Stimulated activated CD8-positive, alpha-beta memory T cell treated with anti-CD3 and anti-CD28 coated beads, Interleukin-2, amount 100 ng/mL, for 1 hour (primary cell): ENCODE data around the gene GPC6.

ENCODE experiments used
- DNase-seq, 2 donors: peaks; one replicate each; pipeline ENCODE4 v3.0.0-alpha.2; 2020; ENCODE audit warnings: low read depth in 2 of 2

GPC6 gene

DNA sequence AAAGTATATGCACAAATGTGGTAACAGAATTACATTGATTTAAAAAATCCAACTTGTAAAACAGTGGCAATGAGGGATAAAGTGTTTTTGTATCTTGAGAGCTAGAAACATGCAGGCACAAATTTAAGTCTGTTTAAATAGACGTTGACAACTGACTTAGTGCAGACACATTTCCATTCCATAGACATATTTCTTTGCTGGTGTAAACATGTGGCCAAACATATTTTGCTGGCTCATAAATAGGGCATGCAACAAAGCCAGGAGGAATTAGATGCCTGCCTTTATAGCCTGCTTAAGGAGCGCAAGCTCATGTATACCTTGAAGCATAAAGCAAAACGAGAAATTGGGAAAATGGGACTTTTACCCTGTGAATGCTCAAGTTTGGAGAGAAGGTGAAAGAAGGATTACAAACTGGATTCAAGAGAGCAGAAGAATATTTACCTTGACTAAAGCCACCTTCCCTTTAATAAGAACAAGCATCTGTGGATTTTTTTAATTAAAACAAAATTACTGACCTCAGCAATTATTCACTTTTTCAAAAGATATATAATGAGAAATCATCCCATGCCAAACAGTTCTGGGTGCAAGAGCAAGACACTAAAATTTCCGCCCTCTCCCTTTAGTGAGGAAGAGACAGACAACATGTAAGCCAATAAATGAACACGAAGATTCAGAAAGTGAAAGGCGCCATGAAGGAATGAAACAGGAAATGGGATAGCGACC is 1181.9 kb downstream of the GPC6 start:
- DNase-seq: no peak

DNA sequence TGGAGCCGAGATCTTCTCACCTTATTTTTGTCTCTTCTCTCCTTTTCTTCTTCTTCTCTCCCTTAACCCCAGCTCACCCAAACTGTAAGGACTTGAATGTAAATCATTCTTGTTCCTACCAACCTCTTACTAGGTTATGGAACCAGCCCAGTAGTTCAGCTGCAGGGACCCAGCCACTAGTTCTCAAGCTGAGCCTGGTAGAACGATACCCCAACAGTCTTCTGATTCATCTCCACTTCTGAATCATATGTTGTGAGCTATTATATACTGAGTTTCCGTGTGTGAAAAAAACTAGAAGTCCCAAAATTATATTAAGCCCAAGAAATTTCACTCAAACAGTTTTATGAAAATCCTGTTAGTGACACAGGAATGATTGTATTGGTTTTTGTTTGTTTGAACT is 1185.1 kb downstream of the GPC6 start:
- DNase-seq: no peak

DNA sequence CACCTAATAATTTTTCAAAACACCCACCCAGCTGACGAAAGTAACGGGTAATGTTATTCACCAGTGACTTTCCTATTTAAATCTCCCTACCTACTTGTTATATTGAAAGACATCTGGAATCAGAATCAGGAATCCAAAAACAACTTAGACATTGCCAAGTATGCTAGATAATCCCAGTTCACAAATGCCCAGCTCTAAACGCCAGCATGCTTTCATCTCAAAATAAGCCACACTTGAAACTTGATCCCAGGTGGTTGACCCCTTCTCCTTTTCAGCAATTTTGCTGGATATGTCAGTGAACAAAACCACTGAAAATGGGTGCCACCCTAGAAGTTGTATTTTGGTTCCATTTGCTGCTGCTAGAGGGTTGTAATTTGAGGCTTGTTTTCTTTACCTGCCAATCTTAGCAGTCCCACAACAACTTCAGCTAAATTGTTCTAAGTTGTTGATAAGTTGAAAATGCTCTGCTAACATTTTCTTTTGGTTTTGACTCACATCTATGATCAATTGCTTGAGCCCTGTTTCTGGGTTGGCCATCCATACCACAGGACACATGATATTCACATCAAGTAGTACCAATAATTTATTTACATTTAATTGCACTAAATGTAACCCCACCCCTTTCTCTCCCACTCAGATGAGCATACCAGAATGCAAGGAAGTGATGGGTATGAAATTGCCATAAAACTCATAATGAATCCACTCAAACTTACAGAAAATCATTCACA is 1186.4 kb downstream of the GPC6 start:
- no peak for DNase-seq

DNA sequence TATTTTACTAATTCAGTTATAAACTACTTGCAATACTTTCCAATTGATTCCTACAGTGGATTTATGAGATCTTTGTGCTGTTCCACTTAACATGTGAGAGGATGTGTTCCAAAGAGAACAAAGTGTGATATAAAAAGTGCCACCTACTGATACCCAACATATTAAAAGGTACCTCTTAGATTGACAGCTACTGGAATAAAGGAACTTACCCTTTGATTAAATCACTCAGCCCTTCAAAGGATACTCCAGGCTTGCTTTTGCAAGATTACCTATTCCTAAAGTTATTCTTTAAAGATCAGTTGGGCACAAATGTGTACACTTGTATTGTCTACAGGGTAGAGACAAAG is 1187.0 kb downstream of the GPC6 start:
- DNase-seq: no peak

DNA sequence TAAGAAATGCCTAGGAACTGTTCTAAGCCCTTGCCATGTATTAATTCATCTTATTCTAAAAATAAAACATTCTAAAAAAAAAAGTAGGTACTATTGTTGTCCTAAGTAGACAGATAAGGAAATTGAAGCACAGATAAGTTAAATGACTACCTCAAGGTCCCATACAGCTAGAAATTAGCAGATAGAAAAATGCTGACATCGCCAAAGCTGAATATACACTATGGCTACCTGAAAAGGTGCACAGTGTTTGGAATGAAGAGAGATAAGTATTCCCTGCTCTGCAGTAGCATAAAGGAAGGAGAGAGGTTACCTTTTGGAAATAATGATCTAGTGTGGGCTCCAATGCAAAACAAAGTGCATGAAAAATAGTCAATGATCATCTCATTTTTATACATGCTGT is 1187.5 kb downstream of the GPC6 start:
- no peak for DNase-seq

DNA sequence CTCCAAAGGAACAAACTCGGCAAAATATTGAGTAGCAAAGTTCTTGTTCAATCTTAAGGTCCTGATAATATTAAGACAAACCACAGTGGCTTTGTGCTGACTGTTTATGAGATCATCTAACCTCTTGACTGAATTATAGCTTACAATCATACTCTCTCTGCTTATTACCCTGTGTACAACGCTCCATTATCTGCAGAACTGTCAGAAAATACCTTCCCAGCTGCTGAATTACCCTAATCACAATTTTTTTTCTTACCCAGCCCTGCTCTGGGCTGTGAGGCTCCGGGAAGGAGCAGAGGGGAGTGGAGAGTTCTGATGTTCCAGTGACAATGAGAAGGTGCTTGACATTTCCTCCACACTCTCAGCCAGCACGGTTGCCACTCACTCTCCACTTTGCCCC is 1188.1 kb downstream of the GPC6 start:
- no peak for DNase-seq

DNA sequence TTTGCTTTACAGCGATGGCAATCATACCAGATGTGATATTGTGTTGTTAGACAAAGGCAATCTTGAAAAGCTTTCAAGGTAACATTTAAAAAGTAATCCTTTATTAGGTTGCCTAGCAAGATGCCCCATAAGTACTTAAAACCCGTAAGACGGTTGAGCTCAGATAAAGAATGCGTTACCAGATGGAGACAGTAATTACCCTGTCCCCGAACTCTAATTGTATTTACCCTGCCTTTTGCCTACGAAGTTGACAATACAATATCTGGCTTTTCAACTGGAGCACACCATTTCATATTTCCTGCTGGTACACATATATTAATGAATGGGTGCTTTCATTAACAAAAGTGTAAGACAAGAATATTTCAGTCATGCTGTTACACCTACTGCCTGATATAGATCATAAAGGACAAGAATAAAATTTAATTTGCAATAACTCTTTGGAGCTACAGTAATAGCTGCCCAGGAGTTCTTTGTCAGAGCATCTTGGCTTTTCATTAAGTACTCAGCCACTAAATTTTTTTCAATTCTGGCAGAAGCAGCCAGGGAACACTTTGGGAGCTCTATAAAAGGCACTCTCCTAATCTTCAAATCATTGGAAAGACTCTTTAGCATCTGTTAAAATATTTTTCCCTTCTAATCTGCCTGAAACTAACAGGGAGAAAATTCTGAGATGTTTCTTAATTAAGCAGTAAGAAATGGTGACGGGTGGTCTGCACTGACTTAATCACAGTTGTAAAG is 1189.1 kb downstream of the GPC6 start:
- no peak for DNase-seq

DNA sequence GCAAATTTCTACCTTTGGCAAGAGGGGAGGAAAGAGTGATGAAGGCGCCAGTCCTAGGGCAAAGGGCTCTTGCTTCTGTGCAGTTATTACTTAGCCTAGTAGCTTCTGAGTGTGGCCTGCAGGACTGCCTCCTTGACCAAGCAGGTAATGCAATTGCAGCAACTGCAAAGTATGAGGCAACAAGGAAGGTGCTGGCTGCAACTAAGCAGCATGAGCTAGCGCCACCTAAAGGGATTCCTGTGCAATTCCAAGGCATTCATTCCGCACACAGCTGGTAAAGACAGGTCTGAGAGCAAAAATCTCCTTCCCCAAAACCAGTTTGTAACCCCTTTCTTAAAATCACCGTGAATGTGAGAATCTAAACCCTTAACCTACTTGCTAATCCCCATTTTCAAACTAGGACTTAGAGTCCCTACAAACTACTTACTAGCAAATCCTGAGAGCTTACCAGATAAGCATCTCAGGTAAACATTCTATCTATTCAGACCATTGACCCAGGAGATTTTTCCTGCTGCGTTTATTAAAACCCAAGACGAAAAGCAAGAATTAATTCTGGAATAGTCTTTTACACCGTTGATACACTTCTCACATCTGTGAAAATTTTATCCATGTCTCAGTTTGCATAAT is 1190.0 kb downstream of the GPC6 start:
- DNase-seq: no peak

DNA sequence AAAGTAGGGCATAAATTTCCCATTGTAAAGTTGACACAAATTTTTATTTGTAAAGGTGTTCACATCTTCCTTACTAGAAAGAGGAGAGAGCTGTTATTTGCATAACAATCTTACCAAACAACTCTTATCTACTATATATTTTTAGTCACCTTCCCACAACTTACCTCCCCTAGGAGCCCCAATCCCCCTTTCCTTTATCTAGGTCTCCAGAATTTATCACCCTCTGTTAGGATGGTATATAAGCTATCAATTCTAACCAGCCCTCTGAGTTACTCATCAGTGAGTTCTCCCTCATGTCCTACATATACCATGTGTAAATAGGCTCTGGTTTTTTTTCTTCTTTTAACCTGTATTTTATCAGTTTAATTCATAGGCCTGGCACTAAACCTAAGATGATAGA is 1190.7 kb downstream of the GPC6 start:
- no peak for DNase-seq

DNA sequence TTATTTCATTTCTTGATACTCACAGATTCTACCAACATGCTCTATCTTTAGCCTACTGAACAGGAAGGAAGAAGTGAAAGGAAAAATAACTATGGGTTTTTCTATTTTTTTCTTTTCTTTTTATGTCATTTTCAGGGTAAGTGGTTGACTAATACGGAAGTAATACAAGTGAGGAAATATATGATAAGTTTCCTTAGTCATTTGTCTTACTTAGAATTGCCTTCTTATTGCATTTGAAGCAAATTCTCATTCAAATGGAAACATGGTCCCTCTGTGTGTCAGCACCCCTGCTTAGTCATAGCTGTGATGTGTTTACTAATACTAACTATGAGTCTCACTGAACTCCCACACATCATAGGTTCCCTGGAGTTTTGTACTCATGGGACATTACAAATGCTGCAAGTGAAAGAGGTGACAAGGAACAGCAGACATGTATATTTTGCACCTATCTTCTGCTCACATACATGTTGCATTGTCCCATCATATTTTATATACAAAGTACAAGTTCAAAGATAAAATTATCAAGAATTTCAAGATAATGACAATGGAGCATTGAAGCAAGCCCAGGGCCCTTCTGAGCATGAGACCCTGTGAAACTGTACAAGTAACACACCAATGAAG is 1192.8 kb downstream of the GPC6 start:
- no peak for DNase-seq

DNA sequence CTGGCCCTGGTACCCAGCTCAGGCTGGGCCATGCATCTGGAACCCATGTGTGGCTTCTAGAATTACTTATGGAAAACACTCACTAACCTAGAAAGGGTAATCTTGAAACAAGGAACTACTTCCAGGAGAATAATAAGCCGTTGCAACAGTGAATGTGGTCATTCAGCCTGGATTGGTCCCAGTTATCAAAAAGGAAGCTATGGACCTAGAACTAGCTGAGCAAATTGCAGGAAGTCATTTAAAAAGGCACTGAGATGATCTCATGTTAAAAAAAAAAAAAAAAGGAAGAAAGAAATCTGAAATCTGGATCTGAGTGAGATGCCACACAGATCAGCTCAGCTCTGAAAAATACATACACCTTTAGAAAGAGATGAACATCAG is 1193.3 kb downstream of the GPC6 start:
- DNase-seq: no peak

DNA sequence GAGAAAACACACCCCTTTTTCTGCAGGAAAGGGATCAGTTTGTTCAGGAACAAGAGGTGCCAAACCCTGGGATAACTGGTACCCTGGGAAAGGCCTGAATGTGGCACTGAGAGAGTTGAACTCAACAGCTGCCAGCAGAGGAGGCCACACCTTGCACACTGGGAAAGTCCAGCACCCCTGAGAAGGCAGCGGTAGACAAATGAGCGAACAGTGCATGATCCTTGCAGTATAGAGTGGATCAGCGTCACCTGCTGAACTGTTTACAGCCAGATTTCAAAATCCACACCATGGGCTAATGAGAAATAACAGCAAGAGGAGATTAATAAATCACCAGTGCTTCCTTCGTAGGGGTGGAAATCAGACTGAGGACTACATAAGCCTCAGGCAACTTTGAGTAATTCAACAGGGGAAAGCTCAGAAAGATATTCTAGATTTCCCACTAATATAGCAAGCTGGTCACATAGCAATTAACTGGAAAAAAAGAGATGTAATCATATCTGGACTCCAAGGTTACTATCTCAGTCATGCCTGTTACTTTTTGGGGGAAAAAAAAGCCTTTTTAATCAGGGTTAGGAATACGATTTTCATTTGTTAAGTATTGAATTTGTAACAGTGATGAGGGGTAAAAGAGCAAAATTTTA is 1200.8 kb downstream of the GPC6 start:
- DNase-seq: no peak

DNA sequence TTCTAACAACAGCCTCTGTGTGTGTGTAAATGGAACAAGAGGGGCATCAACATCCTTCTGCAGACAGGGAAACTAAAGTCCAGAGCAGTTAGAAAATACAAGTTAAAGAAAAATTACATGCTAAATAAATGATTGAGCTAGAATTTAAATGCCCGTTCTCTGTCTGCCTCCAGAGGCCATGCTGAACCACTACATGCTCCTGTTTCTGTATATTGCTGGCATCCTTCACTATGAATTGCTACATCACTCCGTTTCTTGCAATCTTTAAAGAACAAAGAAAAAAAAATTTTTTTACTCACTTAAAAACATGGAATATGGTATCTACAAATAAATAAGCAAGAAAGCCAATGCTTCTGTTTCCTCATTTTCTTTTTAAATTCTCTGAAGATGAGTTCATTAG is 1205.0 kb downstream of the GPC6 start:
- DNase-seq: no peak

DNA sequence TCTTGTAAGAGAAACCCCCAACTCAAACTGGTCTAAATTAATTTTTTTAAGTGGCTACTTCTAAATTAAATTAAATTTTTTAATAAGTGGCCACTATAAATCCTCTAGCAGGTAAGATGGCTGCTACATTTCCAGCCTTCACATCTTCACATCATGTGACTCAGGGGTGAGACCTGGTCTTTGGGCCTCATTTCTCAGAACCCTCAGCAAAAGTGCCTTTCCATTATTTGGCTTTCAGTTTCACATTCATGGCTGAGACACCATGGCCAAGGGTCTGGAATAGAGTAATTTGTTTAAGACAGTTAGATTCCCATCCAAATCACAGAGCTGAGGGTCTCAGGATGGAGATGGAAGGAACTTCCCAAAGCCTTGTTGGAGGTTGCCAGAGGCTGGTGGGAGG is 1205.4 kb downstream of the GPC6 start:
- DNase-seq: no peak

DNA sequence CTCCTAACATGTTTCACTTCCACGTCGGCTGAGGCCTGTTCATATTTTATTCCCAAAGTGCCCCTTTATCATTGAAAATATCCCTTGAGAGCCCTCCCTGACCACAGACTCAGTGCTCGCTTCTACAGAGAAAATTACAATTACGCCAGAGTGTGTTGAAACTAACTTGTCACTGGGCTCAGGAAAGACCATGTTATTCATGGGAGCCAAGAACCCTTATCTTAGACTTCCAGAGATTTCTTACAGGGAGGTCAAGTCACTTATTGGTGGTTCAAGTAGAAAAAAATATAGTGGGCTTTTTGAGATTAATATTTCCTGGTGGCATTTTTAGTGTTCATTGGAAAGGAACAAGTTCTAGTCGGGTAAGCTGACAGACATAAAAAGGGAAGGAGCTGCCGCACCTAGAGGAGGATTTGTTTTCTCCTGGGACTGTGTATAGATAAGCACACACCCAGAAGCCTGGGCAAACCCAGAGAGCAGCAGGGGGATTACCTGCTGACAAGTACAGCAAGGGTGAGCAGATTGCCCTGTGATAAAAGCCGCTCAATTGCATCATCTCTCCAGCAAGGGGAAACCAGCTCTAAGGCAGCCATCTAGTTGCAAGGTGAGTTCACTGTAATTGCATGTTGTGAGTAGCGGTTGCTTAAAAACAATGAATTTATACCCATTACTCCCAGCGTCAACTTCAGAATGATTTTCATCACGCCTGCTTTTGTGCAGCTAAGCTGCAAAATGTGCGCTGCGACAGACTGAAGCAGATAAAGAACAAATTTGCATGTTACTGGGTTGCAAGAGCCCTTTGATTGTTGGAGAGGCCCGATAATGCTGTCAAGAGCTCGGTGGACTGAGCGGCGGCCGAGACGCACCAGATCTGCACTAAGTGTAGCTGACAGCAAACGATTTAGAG is 1206.7 kb downstream of the GPC6 start:
- no peak for DNase-seq

DNA sequence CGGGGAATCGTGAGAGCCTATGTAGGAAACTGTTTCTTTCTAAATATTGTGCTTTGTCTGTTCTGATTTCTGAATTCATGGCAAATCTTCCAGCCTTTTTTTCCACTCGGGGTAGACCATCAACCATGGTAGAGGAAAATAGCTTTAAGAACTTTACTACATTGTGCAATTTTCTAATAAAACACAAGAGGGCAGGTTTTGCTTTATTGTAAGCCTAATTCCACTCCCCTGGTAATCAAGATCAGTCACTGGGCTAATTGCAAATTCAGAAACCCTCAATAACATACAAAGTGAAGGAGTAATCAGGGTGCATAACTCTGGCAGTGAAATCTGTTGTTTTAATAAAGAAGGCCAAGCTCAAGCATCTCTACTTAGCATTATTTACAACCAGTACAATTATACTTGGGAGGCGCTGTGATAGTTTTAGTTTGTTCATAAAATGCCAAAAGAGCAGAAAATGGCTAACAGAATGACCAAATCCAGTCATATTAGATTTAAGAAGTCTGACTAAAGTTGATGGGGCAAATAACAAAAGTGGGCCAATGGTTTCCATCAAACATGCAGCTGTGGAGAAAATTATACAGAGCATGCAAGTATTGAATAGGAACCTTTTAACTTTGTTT is 1209.1 kb downstream of the GPC6 start:
- DNase-seq: no peak

DNA sequence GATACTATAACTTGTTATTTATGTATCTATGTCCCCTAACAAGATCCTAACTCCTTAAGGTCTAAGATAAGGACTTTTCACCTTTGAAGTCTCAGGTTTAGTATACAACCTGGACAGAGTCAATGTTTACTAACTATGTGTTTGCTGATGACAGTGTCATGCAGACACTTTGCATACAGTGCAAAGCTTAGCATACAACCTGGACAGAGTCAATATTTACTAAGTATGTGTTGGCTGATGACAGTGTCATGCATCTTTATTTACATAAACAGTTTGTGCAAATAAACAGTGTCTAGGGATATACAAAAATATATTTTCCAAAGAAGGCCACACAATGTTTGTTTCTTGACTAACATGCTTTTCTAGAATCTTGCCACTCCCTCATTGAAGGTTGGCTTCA is 1218.2 kb downstream of the GPC6 start:
- no peak for DNase-seq

DNA sequence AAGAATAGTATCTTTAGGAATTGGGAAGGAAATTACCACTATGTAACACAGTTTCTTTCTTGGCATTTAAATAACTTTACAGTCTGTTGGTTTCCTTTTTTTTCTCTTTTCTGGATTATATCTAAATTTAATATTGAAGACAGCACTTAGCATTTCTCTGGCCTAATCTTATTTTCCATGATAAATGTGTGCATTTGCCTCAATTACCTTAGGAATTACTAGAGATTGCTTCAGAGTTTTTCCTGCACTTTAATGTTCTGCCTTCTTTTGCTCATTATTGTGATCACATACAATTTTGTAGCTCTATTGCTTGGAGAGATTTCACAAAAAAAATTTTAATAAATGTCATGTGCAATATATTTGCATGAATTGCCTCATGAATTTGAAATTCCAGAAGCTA is 1227.7 kb downstream of the GPC6 start:
- no peak for DNase-seq

DNA sequence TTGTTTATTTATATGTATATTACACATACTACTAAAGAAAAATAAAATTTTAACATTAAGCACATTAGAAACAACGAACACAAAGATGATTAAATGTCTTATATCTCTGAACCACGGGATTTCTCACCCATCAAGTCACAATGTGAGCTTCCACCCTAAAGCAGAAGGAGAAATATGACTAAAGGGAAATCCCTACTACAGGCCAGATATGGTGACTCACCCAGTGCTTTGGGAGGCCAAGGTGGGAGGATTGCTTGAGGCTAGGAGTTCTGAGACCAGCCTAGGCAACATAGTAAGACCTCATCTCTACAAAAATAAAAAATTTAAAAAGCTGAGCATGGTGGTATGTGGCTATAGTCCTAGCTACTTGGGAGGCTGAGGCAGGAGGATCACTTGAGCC is 1228.3 kb downstream of the GPC6 start:
- no peak for DNase-seq

DNA sequence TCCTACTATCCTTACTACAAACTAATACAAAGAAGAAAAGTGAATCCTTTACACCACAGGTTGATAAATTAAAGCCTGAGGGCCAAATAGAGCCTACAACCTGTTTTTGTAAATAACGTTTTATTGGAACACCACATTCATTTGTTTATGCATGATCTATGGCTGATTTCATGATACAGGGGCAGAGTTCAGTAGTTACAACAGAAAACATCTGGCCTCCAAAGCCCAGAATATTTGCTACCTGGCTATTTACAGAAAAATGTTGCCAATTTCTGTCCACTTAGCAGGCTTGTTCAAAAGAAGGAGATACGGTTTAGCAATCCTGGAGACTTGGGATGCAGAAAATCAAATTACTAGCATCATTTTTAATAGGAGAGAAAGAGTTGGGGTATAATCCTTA is 1228.8 kb downstream of the GPC6 start:
- DNase-seq: no peak
